Testis (tissue), 3 donors: ENCODE results near the gene THRB. TPM values are rescaled to one million over a fixed set of nuclear protein-coding genes. Genes with fewer than 3 reads are reported as not detected.

Source experiments
- DNase-seq: peaks from one replicate; pipeline ENCODE4 v3.0.0-alpha.2; 2019
- H3K27ac ChIP-seq, 2 donors: fragments of 200-600 bp; sonication (generic); one replicate each; pipeline ENCODE4 v1.5.1; 2019
- H3K27me3 ChIP-seq: fragments of 200-600 bp; sonication (generic); one replicate; pipeline ENCODE4 v1.5.1; 2019
- H3K36me3 ChIP-seq: fragments of 200-600 bp; sonication (generic); one replicate; pipeline ENCODE4 v1.5.1; 2017; ENCODE audit warnings: low read depth; ENCODE audit errors: missing control alignments
- H3K4me1 ChIP-seq: fragments of 200-600 bp; sonication (generic); one replicate; pipeline ENCODE4 v1.5.1; 2019
- H3K4me3 ChIP-seq, 2 donors: fragments of 200-600 bp; sonication (generic); one replicate each; pipeline ENCODE4 v1.5.1; 2017 to 2019
- H3K9me3 ChIP-seq: fragments of 200-600 bp; sonication (generic); one replicate; pipeline ENCODE4 v1.5.1; 2017
- POLR2A ChIP-seq: fragments of 450-650 bp; IDR thresholded peaks from one replicate; pipeline ENCODE4 v1.6.1; 2017; ENCODE audit warnings: antibody characterized with exemption, mild to moderate bottlenecking, moderate library complexity
- WGBS, 2 donors: methylation state at CpG; one replicate each; pipeline ENCODE4 v1.1.5; 2018; 5-methylcytosine and 5-hydroxymethylcytosine counted together
- intact Hi-C: fragments of 100-400 bp; cut with DNase I; formaldehyde crosslinking; loops from one replicate; pipeline ENCODE4 v1.15.1; 2023; ENCODE audit warnings: low total_unique reads
- polyA plus RNA-seq: library from polyadenylated mRNA; stranded (reverse); fragments of 350-450 nt; fragmentation: Illumina TruSeq; extraction: RNeasy Lipid Tissue Mini Kit (QIAGEN cat#74804); gene quantifications from one replicate; pipeline ENCODE4 v1.2.3, GENCODE V29; 2014; ENCODE audit warnings: low read depth, low replicate concordance; ENCODE audit not compliant: insufficient read depth
- total RNA-seq, 2 donors: library from RNA; depleted of rRNA; stranded (reverse); fragments of >200 nt; gene quantifications; one replicate each; pipeline ENCODE4 v1.2.3, GENCODE V29; 2016
- TF ChIP-seq, protein P1 (sequence below), 3 experiments: fragments of 450-650 bp in 2 of 3; fragments of 200-600 bp in 1 of 3; sonication (generic) in 1 of 3; IDR thresholded peaks; one replicate each; pipeline ENCODE4 v1.5.1; 2016 to 2019; ENCODE audit warnings: antibody characterized with exemption in 3 of 3, mild to moderate bottlenecking in 2 of 3, moderate library complexity in 1 of 3

THRB gene
- total and polyA plus RNA-seq, 3 donors from 2014 or later: 1.3 to 2.0 (median 1.4) TPM

DNA sequence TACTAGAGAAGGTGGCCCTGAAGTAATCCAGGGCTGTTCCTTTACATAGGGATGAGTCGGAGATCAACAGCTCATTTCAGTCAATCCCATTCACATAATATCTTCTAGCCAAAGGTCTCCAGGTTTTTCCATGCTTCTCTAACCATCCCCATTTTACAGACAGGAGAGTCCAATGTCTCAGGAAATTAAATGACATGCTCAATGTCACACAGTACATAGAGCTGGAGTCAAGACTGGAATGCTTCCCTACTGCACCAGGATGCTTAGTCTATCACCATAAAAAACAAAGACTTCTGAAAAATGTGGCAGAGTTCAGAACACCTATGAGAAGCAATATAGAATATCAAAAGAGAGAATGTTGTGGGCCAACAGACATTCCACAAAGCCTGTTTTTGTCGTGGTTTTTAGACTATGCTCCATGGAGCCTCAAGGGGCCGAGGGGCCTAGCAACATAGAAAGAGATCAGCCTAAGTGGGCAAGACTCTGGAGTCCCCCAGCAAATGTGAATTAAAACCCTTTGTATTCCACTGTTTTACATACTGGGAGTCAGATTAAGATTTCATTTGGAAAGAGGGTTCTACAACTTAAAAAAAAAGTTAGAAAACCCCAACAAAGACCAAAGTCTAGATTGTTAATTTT, 122.0 kb downstream of the THRB start:
- TF ChIP-seq, protein P1, sequence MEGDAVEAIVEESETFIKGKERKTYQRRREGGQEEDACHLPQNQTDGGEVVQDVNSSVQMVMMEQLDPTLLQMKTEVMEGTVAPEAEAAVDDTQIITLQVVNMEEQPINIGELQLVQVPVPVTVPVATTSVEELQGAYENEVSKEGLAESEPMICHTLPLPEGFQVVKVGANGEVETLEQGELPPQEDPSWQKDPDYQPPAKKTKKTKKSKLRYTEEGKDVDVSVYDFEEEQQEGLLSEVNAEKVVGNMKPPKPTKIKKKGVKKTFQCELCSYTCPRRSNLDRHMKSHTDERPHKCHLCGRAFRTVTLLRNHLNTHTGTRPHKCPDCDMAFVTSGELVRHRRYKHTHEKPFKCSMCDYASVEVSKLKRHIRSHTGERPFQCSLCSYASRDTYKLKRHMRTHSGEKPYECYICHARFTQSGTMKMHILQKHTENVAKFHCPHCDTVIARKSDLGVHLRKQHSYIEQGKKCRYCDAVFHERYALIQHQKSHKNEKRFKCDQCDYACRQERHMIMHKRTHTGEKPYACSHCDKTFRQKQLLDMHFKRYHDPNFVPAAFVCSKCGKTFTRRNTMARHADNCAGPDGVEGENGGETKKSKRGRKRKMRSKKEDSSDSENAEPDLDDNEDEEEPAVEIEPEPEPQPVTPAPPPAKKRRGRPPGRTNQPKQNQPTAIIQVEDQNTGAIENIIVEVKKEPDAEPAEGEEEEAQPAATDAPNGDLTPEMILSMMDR (IDR thresholded peaks at IDR 0.05): no peak
- no peak for TF ChIP-seq POLR2A
- Histone ChIP-seq H3K27me3 (no peaks in the 10 kb centered on the region), H3K4me3 (no peak overlapping the region), H3K9me3 (no peaks in the 10 kb centered on the region), H3K4me1 (no peaks in the 10 kb centered on the region), H3K27ac (no peak overlapping the region), H3K36me3 (no peaks in the 10 kb centered on the region)
- DNase-seq: no peak
- 84 to 89% methylated on average over 3 of the region's 3 CpGs for WGBS, 2 donors
- intact Hi-C loops: no loop called here

DNA sequence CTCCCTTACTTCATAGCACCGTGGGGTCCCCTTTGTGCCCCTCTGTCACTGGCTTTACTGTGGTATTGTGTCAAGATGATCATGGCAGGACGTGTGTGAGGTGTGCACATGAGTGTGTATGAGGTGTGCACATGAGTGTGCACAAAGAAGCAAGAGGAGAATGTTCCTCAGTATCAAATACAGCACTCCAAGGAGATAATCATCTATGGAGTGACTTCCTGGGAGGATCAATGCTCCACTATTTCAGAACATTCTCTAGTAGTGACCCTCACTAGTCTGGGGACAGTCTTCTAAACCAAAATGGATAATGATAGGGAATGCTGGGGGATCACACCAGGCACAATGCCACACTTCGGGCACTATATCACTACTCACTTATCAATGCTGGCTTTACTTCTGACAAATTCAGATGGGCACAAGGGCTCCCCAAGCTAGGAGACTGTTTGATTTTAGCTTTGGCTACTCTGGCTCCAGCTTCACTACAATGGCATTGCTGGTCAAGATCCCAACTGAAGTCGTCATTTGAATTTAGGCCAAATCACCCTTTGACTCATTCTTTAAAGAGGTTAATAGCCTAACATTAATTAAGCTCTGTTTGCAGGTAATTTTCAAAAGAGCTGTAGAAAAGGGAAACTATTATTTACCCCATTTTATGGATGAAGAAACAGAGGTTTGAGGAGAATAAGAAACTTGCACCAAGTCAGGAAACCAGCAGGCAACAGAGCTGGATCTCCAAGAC, 124.1 kb downstream of the THRB start:
- no peaks in the 10 kb centered on the region for H3K4me1 ChIP-seq
- DNase-seq: no peak
- H3K36me3 ChIP-seq: no peaks in the 10 kb centered on the region
- intact Hi-C loops: no loop called here
- 80 to 91% methylated on average over 4 of the region's 4 CpGs for WGBS, 2 donors
- no peaks in the 10 kb centered on the region for H3K9me3 ChIP-seq
- TF ChIP-seq, protein P1 (IDR thresholded peaks at IDR 0.05): no peak
- no peak for TF ChIP-seq POLR2A
- H3K27ac ChIP-seq: no peak overlapping the region
- no peaks in the 10 kb centered on the region for H3K27me3 ChIP-seq
- H3K4me3 ChIP-seq: no peak overlapping the region

GRCh38 chr3:24368605-24369004, 126.0 kb downstream of the THRB start:
- Histone ChIP-seq H3K27me3 (no peaks in the 10 kb centered on the region), H3K4me3 (no peak overlapping the region), H3K9me3 (no peaks in the 10 kb centered on the region), H3K36me3 (no peaks in the 10 kb centered on the region), H3K27ac (no peak overlapping the region), H3K4me1 (no peaks in the 10 kb centered on the region)
- no peak for TF ChIP-seq POLR2A
- TF ChIP-seq, protein P1 (IDR thresholded peaks at IDR 0.05): no peak
- intact Hi-C loops: no loop called here
- no peak for DNase-seq
- WGBS, 2 donors: 61 to 88% methylated on average over 2 of the region's 2 CpGs

- no peak for DNase-seq
- H3K27ac ChIP-seq: no peak overlapping the region
- 91 to 93% methylated on average over 2 of the region's 2 CpGs for WGBS, 2 donors
- no peaks in the 10 kb centered on the region for H3K27me3 ChIP-seq
- no peaks in the 10 kb centered on the region for H3K4me1 ChIP-seq
- H3K36me3 ChIP-seq: no peaks in the 10 kb centered on the region
- no peak overlapping the region for H3K4me3 ChIP-seq
- intact Hi-C loops: no loop called here
- TF ChIP-seq, protein P1 (IDR thresholded peaks at IDR 0.05): no peak
- TF ChIP-seq POLR2A: no peak
- no peaks in the 10 kb centered on the region for H3K9me3 ChIP-seq
Observed at GRCh38 chr3:24367664-24368264, 126.9 kb downstream of the THRB start.
